Caco-2 (cell line): ENCODE measurements around the gene BICD2. TPM values are rescaled to one million over a fixed set of nuclear protein-coding genes. Genes with fewer than 3 reads are reported as not detected.
"Not testable (repeated sequence)": the region's sequence is repeated elsewhere in the genome, so short reads cannot be mapped to it uniquely, and the experiment has no call there.

Source experiments
- BruUV-seq: library from RNA; stranded (reverse); fragments of 400-500 nt; replicated peaks from 2 replicates; lab custom pipeline; 2021; lab: Mats Ljungman, UMichigan
- CTCF ChIA-PET: fragments of 300-600 bp; sonication (Branson Sonifier 250); formaldehyde crosslinking; loops from one replicate; lab custom pipeline; 2022; ENCODE audit warnings: antibody characterized with exemption; lab: Charles Lee
- POLR2A ChIA-PET: fragments of 300-600 bp; sonication (Branson Sonifier 250); formaldehyde crosslinking; loops from one replicate; lab custom pipeline; 2022; ENCODE audit warnings: antibody characterized with exemption; lab: Charles Lee
- DNase-seq, 2 experiments: peaks; one replicate each; pipeline versions ENCODE4 v3.0.0 to v3.0.0-alpha.2; 2020 to 2022
- H3K27me3 ChIP-seq: replicated peaks from 2 replicates; pipeline ENCODE4 v1.6.0; 2011; ENCODE audit warnings: low read length; ENCODE audit not compliant: control insufficient read depth, insufficient read depth
- H3K36me3 ChIP-seq: 2 replicates; pipeline ENCODE4 v1.5.1; 2011; ENCODE audit warnings: low read length; ENCODE audit not compliant: control insufficient read depth, insufficient read depth
- H3K4me1 ChIP-seq: fragments of 250-450 bp; sonication (Bioruptor Pico); 2 replicates; pipeline ENCODE4 v1.5.1; 2020; ENCODE audit warnings: mild to moderate bottlenecking
- H3K4me3 ChIP-seq: 2 replicates; pipeline ENCODE4 v1.5.1; 2011; ENCODE audit warnings: low read depth, mild to moderate bottlenecking, control low read depth, low read length
- H3K9me3 ChIP-seq: fragments of 250-450 bp; sonication (Bioruptor Pico); 2 replicates; pipeline ENCODE4 v1.5.1; 2020; ENCODE audit warnings: mild to moderate bottlenecking, moderate library complexity
- H3K27ac Mint-ChIP-seq: one replicate; pipeline ENCODE4 v1.8.0; 2022; ENCODE audit warnings: mixed read lengths; ENCODE audit not compliant: unreplicated experiment
- H3K27me3 Mint-ChIP-seq: one replicate; pipeline ENCODE4 v1.8.0; 2022; ENCODE audit warnings: mixed read lengths; ENCODE audit not compliant: insufficient read depth, unreplicated experiment
- H3K36me3 Mint-ChIP-seq: one replicate; pipeline ENCODE4 v1.8.0; 2022; ENCODE audit warnings: mild to moderate bottlenecking, mixed read lengths; ENCODE audit not compliant: insufficient read depth, unreplicated experiment
- H3K4me1 Mint-ChIP-seq: one replicate; pipeline ENCODE4 v1.8.0; 2022; ENCODE audit warnings: low read depth, mixed read lengths; ENCODE audit not compliant: unreplicated experiment
- H3K4me3 Mint-ChIP-seq: one replicate; pipeline ENCODE4 v1.8.0; 2022; ENCODE audit warnings: mild to moderate bottlenecking, moderate library complexity, mixed read lengths; ENCODE audit not compliant: unreplicated experiment
- H3K9me3 Mint-ChIP-seq: one replicate; pipeline ENCODE4 v1.8.0; 2022; ENCODE audit warnings: mixed read lengths; ENCODE audit not compliant: unreplicated experiment
- CTCF ChIP-seq, 2 experiments: fragments of 200-600 bp in 1 of 2; IDR thresholded peaks; 1 replicate in 1 of 2; 2 replicates in 1 of 2; pipeline versions ENCODE4 v1.5.1 to v1.8.0; 2011 to 2022; ENCODE audit warnings: antibody characterized with exemption in 1 of 2, control low read depth in 1 of 2, inconsistent platforms in 1 of 2, low read depth in 1 of 2, low read length in 1 of 2, mild to moderate bottlenecking in 1 of 2, moderate library complexity in 1 of 2; ENCODE audit not compliant: insufficient read depth in 1 of 2, severe bottlenecking in 1 of 2, unreplicated experiment in 1 of 2
- intact Hi-C: fragments of 100-400 bp; cut with micrococcal nuclease; formaldehyde crosslinking; loops from one replicate; pipeline ENCODE4 v1.10.0; 2022; ENCODE audit not compliant: unreplicated experiment
- total RNA-seq: library from RNA; stranded (reverse); gene quantifications from 2 replicates; pipeline ENCODE4 v1.2.3, GENCODE V29; 2022

The BICD2 gene
- total RNA-seq, 1 experiment from 2014 or later = 13.7 TPM

- DNase-seq = no peak
- H3K9me3 Mint-ChIP-seq = no peaks in the 10 kb centered on the region
- H3K27me3 Mint-ChIP-seq = peaks cover 9% of the 10 kb centered on the region
- no TSS peak for BruUV-seq
- no peak overlapping the region for H3K4me3 Mint-ChIP-seq
- no peaks in the 10 kb centered on the region for H3K36me3 Mint-ChIP-seq
- intact Hi-C loops = no loop called here
- TF ChIP-seq CTCF (IDR thresholded peaks at IDR 0.05; ENCODE audit: insufficient read depth in 1 of 2, low read depth in 1 of 2, low read length in 1 of 2, severe bottlenecking in 1 of 2, unreplicated experiment in 1 of 2) = no peak
- Histone ChIP-seq H3K4me3 (no peak overlapping the region), H3K27me3 (no peaks in the 10 kb centered on the region; the same call in 1 of the 2 replicates), H3K9me3 (no peaks in the 10 kb centered on the region), H3K4me1 (no peaks in the 10 kb centered on the region), H3K36me3 (no peaks in the 10 kb centered on the region)
- ChIA-PET POLR2A (no interaction called here), CTCF (interaction anchor here (1.1 kb wide), 1 partner anchor 33 kb away, joined by 3 read pairs; no protein-coding TSS in a partner anchor)
- H3K4me1 Mint-ChIP-seq = no peaks in the 10 kb centered on the region
- H3K27ac Mint-ChIP-seq = no peak overlapping the region
Measured at GRCh38 chr9:92798358-92798757, 33.7 kb upstream of the BICD2 start.

- H3K9me3 Mint-ChIP-seq, H3K4me1 ChIP-seq, CTCF ChIA-PET, H3K36me3 Mint-ChIP-seq, H3K36me3 ChIP-seq, DNase-seq, H3K4me1 Mint-ChIP-seq, H3K4me3 ChIP-seq, H3K27ac Mint-ChIP-seq, H3K27me3 ChIP-seq, BruUV-seq, POLR2A ChIA-PET, H3K9me3 ChIP-seq, H3K27me3 Mint-ChIP-seq, intact Hi-C loops, H3K4me3 Mint-ChIP-seq: not testable (repeated sequence)
Measured at GRCh38 chr9:92796337-92796804, 31.7 kb upstream of the BICD2 start.

- CTCF ChIA-PET = no interaction called here
- DNase-seq = no peak
- H3K4me3 Mint-ChIP-seq = no peak overlapping the region
- H3K36me3 ChIP-seq = no peaks in the 10 kb centered on the region
- H3K27ac Mint-ChIP-seq = no peak overlapping the region
- intact Hi-C loops = no loop called here
- no peaks in the 10 kb centered on the region for H3K9me3 ChIP-seq
- no peak overlapping the region for H3K4me3 ChIP-seq
- H3K36me3 Mint-ChIP-seq = no peaks in the 10 kb centered on the region
- BruUV-seq = no TSS peak
- no peaks in the 10 kb centered on the region for H3K9me3 Mint-ChIP-seq
- H3K4me1 Mint-ChIP-seq = no peaks in the 10 kb centered on the region
- peaks cover 12% of the 10 kb centered on the region for H3K27me3 Mint-ChIP-seq
- TF ChIP-seq CTCF (IDR thresholded peaks at IDR 0.05; ENCODE audit: insufficient read depth in 1 of 2, low read depth in 1 of 2, low read length in 1 of 2, severe bottlenecking in 1 of 2, unreplicated experiment in 1 of 2) = no peak
- H3K27me3 ChIP-seq = no peaks in the 10 kb centered on the region
- POLR2A ChIA-PET = no interaction called here
- no peaks in the 10 kb centered on the region for H3K4me1 ChIP-seq
Measured at GRCh38 chr9:92795598-92796336, 31.1 kb upstream of the BICD2 start.
